Measurements from ENCODE around the gene CCL25. TPM values are rescaled to one million over a fixed set of nuclear protein-coding genes. Genes with fewer than 3 reads are reported as not detected.

CCL25 gene
- total RNA-seq, 1 donor from 2014 or later, result not detected

GRCh38 chr19:8111376-8111775 lies 58.8 kb downstream of the CCL25 start:
- no peak for DNase-seq (ENCODE audit: low spot score)
- intact Hi-C loops (cut with micrococcal nuclease), result no loop called here
- no peaks in the 10 kb centered on the region for H3K36me3 Mint-ChIP-seq (ENCODE audit: low read depth)
- no peaks in the 10 kb centered on the region for H3K27me3 Mint-ChIP-seq (ENCODE audit: low read depth)
- H3K27ac Mint-ChIP-seq, result no peak overlapping the region
- no peaks in the 10 kb centered on the region for H3K9me3 Mint-ChIP-seq
- H3K4me1 Mint-ChIP-seq (ENCODE audit: low read depth), result no peaks in the 10 kb centered on the region
- no peak overlapping the region for H3K4me3 Mint-ChIP-seq (ENCODE audit: low read depth)

Other genes with a start within 250 kb of the CCL25 start
- gene EVI5L, start 222.5 kb upstream of the CCL25 start, total RNA-seq, result 3.8 and 4.5 TPM in 2 replicates
- 0.05 TPM in 1 of 2 replicates, not detected in the other for gene PRR36, start 178.4 kb upstream of the CCL25 start, total RNA-seq
- not detected in 2 replicates for gene LRRC8E, start 164.2 kb upstream of the CCL25 start, total RNA-seq
- gene MAP2K7, start 148.9 kb upstream of the CCL25 start, total RNA-seq, result 43.0 and 44.6 TPM in 2 replicates
- 6.3 TPM in 2 replicates for gene TGFBR3L, start 137.9 kb upstream of the CCL25 start, total RNA-seq
- 18.4 and 19.5 TPM in 2 replicates for gene SNAPC2, start 132.4 kb upstream of the CCL25 start, total RNA-seq
- gene CTXN1, start 126.6 kb upstream of the CCL25 start, total RNA-seq, result 0.50 and 0.53 TPM in 2 replicates
- 79.2 and 90.2 TPM in 2 replicates for gene TIMM44, start 109.1 kb upstream of the CCL25 start, total RNA-seq
- gene ELAVL1, start 47.1 kb upstream of the CCL25 start, total RNA-seq, result 184 TPM in 2 replicates
- gene FBN3, start 96.8 kb downstream of the CCL25 start, total RNA-seq, result not detected in 2 replicates
- 29.1 and 30.0 TPM in 2 replicates for gene CERS4, start 156.6 kb downstream of the CCL25 start, total RNA-seq

Data from activated T-helper 2 cell treated with anti-CD3 and anti-CD28 coated beads, Interferon-gamma antibody, Interleukin-2, Interleukin-4, amounts not matched to agents 10 μg/mL and 5 μg/mL and 100 μg/mL, durations not matched to agents 14 hours and 24 hours and 36 hours (primary cell).